Psoas muscle (tissue), 8 donors: ENCODE data around the gene TBX2. TPM values are rescaled to one million over a fixed set of nuclear protein-coding genes. Genes with fewer than 3 reads are reported as not detected.

ENCODE experiments used
- ATAC-seq, 4 donors: fragments of 200-7000 bp; cut with Tn5 transposase; one replicate each; pipeline ENCODE4 v1.9.1; 2020; ENCODE audit warnings: moderate library complexity in 3 of 4, mild to moderate bottlenecking in 2 of 4
- DNase-seq, 2 donors: peaks; one replicate each; pipeline ENCODE4 v3.0.0-alpha.2; 2020
- H3K27ac ChIP-seq: fragments of 200-600 bp; one replicate; pipeline ENCODE4 v1.8.0; 2022
- H3K27me3 ChIP-seq, 3 donors: fragments of 200-600 bp in 1 of 3; one replicate each; pipeline versions ENCODE4 v1.6.1 to v1.8.0; 2013 to 2022; ENCODE audit warnings: low read length in 2 of 3, mild to moderate bottlenecking in 2 of 3, moderate library complexity in 1 of 3; ENCODE audit not compliant: insufficient read depth in 3 of 3
- H3K36me3 ChIP-seq, 2 donors: fragments of 200-600 bp in 1 of 2; one replicate each; pipeline versions ENCODE4 v1.6.1 to v1.8.0; 2013 to 2022; ENCODE audit warnings: low read depth in 1 of 2, mild to moderate bottlenecking in 1 of 2, moderate library complexity in 1 of 2; ENCODE audit not compliant: insufficient read depth in 1 of 2
- H3K4me1 ChIP-seq: fragments of 200-600 bp; one replicate; pipeline ENCODE4 v1.8.0; 2022
- H3K4me3 ChIP-seq: fragments of 200-600 bp; one replicate; pipeline ENCODE4 v1.8.0; 2022; ENCODE audit warnings: mild to moderate bottlenecking
- H3K9me3 ChIP-seq: fragments of 200-600 bp; one replicate; pipeline ENCODE4 v1.8.0; 2022
- WGBS, 3 donors: extraction: QIAGEN DNeasy Blood & Tissue Kit; methylation state at CpG; one replicate each; pipeline versions ENCODE4 v1.1.6 to v1.1.7; 2013; 5-methylcytosine and 5-hydroxymethylcytosine counted together
- intact Hi-C, 2 donors: fragments of 100-400 bp; cut with DNase I; formaldehyde crosslinking; loops; one replicate each; pipeline versions ENCODE4 v1.11.0 to v1.14.2; 2022
- polyA plus RNA-seq, 3 donors: library from polyadenylated mRNA; stranded (reverse); fragments of 200-250 nt; gene quantifications; one replicate each; pipeline ENCODE4 v1.2.3, GENCODE V29; 2013
- total RNA-seq, 4 donors: library from RNA; stranded (reverse); fragmentation: NEBNext Ultra II Directional in 2 of 4; extraction: Animal tissue kit (Norgen Biotek cat#: 25700) in 2 of 4; gene quantifications; one replicate each; pipeline versions ENCODE4 v1.2.1 to v1.2.4, GENCODE V29; 2021 to 2023
- TF ChIP-seq, protein P1 (sequence below): fragments of 200-600 bp; IDR thresholded peaks from one replicate; pipeline ENCODE4 v1.8.0; 2022; ENCODE audit warnings: antibody characterized with exemption
- donor health status: healthy with polysubstance abuse.
- donor health status: DM: no; HTN: no; CAD: no; lungs with moderate emphysema.
- donor health status: Bipolar disorder and iron deficiency.
- donor health status: healthy.
- donor health status: DM: yes; HTN: yes; CAD: no.
- donor health status: DM: no; HTN: no; CAD: no.
- donor health status: DM: no; HTN: no; CAD: no.
- donor health status: DM: yes; HTN: yes; CAD: no.

The TBX2 gene
- total and polyA plus RNA-seq, 7 donors, result 3.5 to 8.7 (median 6.3) TPM

DNA sequence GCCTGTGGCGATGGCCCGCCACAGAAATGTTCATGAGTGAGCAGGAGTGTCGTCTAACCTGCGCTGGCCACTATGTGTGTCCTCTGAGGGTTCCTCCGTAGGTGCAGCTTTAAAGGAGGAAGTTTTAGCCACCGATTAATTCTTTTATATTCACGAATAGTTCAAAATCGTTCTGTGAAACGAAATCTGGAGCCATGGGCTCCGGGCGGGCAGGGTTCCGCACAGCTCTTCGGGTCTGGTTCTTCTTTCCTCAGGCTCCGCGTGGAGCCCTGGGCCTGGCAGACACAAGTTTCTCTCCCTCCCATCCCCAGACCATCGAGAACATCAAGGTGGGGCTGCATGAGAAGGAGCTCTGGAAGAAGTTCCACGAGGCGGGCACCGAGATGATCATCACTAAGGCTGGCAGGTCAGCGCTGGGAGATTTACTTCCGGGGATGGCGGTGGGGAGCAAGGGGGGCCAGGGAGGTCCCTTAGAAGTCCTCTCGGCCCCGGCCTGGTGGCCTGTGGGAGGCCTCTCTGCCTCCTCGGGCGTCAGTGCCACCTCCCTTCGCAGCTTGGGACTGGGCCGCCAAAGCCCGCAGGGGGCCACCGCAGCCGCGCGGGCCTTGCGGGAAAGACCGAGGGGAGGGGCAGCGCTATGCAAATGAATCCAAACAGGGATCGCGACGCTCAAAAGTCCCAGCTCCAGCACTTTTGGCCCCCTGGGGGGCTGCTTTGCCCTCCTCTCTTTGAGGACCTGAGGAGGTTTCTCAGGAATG is 57.8 kb downstream of the TBX2 start:
- no peaks in the 10 kb centered on the region for H3K9me3 ChIP-seq
- WGBS, 3 donors, result 18 to 26% (median 25%) methylated on average over 39 of the region's 39 CpGs
- no peaks in the 10 kb centered on the region for H3K36me3 ChIP-seq
- no peak overlapping the region for H3K27ac ChIP-seq
- H3K4me3 ChIP-seq, result peak overlapping the region; percentile 18
- no peak for DNase-seq
- no peak for ATAC-seq
- no peaks in the 10 kb centered on the region for H3K4me1 ChIP-seq
- H3K27me3 ChIP-seq, result peaks cover 0 to 93% (median 49%) of the 10 kb centered on the region in 3 donors
- TF ChIP-seq, protein P1, sequence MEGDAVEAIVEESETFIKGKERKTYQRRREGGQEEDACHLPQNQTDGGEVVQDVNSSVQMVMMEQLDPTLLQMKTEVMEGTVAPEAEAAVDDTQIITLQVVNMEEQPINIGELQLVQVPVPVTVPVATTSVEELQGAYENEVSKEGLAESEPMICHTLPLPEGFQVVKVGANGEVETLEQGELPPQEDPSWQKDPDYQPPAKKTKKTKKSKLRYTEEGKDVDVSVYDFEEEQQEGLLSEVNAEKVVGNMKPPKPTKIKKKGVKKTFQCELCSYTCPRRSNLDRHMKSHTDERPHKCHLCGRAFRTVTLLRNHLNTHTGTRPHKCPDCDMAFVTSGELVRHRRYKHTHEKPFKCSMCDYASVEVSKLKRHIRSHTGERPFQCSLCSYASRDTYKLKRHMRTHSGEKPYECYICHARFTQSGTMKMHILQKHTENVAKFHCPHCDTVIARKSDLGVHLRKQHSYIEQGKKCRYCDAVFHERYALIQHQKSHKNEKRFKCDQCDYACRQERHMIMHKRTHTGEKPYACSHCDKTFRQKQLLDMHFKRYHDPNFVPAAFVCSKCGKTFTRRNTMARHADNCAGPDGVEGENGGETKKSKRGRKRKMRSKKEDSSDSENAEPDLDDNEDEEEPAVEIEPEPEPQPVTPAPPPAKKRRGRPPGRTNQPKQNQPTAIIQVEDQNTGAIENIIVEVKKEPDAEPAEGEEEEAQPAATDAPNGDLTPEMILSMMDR, result no peak
- intact Hi-C loops, result no loop called here

DNA sequence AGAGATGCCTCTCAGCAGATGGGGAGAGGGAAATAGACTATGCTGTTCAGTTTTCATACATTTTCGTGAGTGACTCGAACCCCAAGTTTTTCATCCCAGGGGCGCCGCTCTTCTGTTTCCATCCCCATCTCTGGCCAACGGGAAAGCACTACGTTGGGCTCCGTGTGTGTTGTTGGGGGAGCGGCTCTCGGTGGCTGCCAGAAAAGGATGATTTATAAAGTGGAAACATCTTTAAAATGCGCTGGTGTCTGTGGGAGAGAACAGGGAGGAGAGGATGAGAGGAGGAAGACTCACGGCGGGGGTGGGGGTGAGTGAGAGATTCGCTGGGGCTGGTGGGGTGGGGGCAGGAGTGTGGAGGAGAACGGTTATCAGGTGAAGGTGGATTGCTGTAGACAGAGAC is 58.4 kb downstream of the TBX2 start:
- WGBS, 3 donors, result 33 to 39% (median 36%) methylated on average over 13 to 14 of the region's 14 CpGs
- no peaks in the 10 kb centered on the region for H3K4me1 ChIP-seq
- intact Hi-C loops, result no loop called here

DNA sequence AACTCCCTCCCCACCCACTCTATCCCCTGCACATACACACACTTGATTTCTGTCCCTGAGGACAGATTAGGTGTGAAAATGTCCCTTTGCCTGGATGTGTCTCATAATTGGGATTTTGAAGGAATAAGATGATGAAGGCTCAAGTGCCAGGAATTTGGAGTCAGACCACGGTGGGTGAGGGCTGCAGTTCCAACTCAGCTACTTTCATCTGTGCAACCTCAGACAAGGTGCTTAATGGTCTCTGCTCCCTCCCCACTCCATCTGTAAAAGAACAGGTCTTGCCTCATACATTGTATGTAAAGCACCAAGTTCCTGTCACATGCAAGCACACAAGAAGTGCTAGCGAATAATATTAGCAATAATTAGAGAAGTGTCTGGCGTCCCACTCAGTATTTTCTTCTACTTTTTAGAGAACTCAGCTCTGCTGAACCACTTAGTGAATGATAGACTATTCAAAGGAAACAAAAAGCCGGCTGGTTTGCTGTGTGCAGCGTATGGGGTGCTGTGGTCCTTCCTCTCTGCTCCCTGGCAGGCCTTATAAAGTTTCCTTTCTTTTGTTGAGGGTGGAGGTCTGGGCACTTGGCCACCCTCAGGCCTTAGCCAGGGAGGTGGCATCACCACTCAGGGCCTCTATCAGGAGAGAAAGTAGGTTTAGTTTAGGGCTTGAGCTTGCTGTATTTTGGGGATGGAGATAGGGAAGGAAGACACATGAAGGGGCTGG is 58.9 kb downstream of the TBX2 start:
- ATAC-seq (no peak), DNase-seq (no peak)
- Histone ChIP-seq H3K4me1 (no peaks in the 10 kb centered on the region), H3K36me3 (no peaks in the 10 kb centered on the region), H3K9me3 (no peaks in the 10 kb centered on the region), H3K27ac (no peak overlapping the region), H3K4me3 (no peak overlapping the region), H3K27me3 (peaks cover 0 to 89% (median 46%) of the 10 kb centered on the region in 3 donors)
- 58 to 66% (median 65%) methylated on average over 5 of the region's 5 CpGs for WGBS, 3 donors
- TF ChIP-seq, protein P1, result no peak
- intact Hi-C loops, result no loop called here

More for the DNA sequence above, 58.4 kb downstream of the TBX2 start:
- Histone ChIP-seq H3K36me3 (no peaks in the 10 kb centered on the region), H3K27me3 (peaks cover 0 to 93% (median 46%) of the 10 kb centered on the region in 3 donors), H3K27ac (no peak overlapping the region), H3K9me3 (no peaks in the 10 kb centered on the region), H3K4me3 (no peak overlapping the region)
- DNase-seq, result no peak
- ATAC-seq, result no peak
- TF ChIP-seq, protein P1, result no peak

Other genes starting within 250 kb of the TBX2 start
- gene TBX4, start 52.6 kb downstream of the TBX2 start, total RNA-seq, result under 1 TPM in 1 of 4 donors, not detected in 3; 0.22 TPM
- not detected for gene TBX4, start 52.6 kb downstream of the TBX2 start, polyA plus RNA-seq
- gene NACA2, start 191.4 kb downstream of the TBX2 start, total RNA-seq, result not detected
- gene NACA2, start 191.4 kb downstream of the TBX2 start, polyA plus RNA-seq, result under 1 TPM in 1 of 3 donors, not detected in 2; 0.04 TPM